Calu3 (cell line): Measurements from ENCODE around the gene WDR91. TPM values are rescaled to one million over a fixed set of nuclear protein-coding genes. Genes with fewer than 3 reads are reported as not detected.

Experiments used
- BruUV-seq: library from RNA; stranded (reverse); fragments of 400-500 nt; replicated peaks from 2 replicates; lab custom pipeline; 2021; lab: Mats Ljungman, UMichigan
- CTCF ChIA-PET: fragments of 300-600 bp; sonication (Branson Sonifier 250); formaldehyde crosslinking; loops from one replicate; lab custom pipeline; 2022; ENCODE audit warnings: antibody characterized with exemption; lab: Charles Lee
- DNase-seq: peaks from one replicate; pipeline ENCODE4 v3.0.0; 2022
- H3K27ac Mint-ChIP-seq: one replicate; pipeline ENCODE4 v1.8.0; 2022; ENCODE audit warnings: mixed read lengths; ENCODE audit not compliant: unreplicated experiment
- H3K27me3 Mint-ChIP-seq: one replicate; pipeline ENCODE4 v1.8.0; 2022; ENCODE audit warnings: mixed read lengths; ENCODE audit not compliant: unreplicated experiment
- H3K36me3 Mint-ChIP-seq: one replicate; pipeline ENCODE4 v1.8.0; 2022; ENCODE audit warnings: mild to moderate bottlenecking, moderate library complexity, mixed read lengths; ENCODE audit not compliant: insufficient read depth, unreplicated experiment
- H3K4me1 Mint-ChIP-seq: one replicate; pipeline ENCODE4 v1.8.0; 2022; ENCODE audit warnings: mild to moderate bottlenecking, low read depth, mixed read lengths; ENCODE audit not compliant: unreplicated experiment
- H3K4me3 Mint-ChIP-seq: one replicate; pipeline ENCODE4 v1.8.0; 2022; ENCODE audit warnings: mild to moderate bottlenecking, low read depth, moderate library complexity, mixed read lengths; ENCODE audit not compliant: unreplicated experiment
- H3K9me3 Mint-ChIP-seq: one replicate; pipeline ENCODE4 v1.8.0; 2022; ENCODE audit warnings: low read depth, mixed read lengths; ENCODE audit not compliant: unreplicated experiment
- CTCF ChIP-seq: fragments of 200-600 bp; IDR thresholded peaks from one replicate; pipeline ENCODE4 v1.8.0; 2022; ENCODE audit warnings: antibody characterized with exemption; ENCODE audit not compliant: unreplicated experiment
- intact Hi-C: fragments of 100-400 bp; cut with micrococcal nuclease; formaldehyde crosslinking; loops from one replicate; pipeline ENCODE4 v1.10.0; 2022; ENCODE audit not compliant: unreplicated experiment
- total RNA-seq: library from RNA; stranded (reverse); gene quantifications from 2 replicates; pipeline ENCODE4 v1.2.3, GENCODE V29; 2022

Gene WDR91
- total RNA-seq, 1 experiment from 2014 or later: 24.3 TPM

GRCh38 chr7:135210888-135211178 lies 493 bp downstream of the WDR91 start:
- intact Hi-C loops: no loop called here
- no peak for DNase-seq
- TF ChIP-seq CTCF: no peak
- Mint-ChIP-seq H3K9me3 (no peaks in the 10 kb centered on the region), H3K36me3 (peaks cover 16% of the 10 kb centered on the region), H3K4me3 (peak overlapping the region; percentile 92), H3K27ac (peak overlapping the region; percentile 66), H3K4me1 (peaks cover 37% of the 10 kb centered on the region), H3K27me3 (no peaks in the 10 kb centered on the region)
- CTCF ChIA-PET: interaction anchor here (1.0 to 1.3 kb wide), 2 partner anchors 12 to 63 kb away, joined by 3 to 4 read pairs; no protein-coding TSS in a partner anchor
- BruUV-seq: no TSS peak

- Mint-ChIP-seq H3K4me1 (peaks cover 26% of the 10 kb centered on the region), H3K9me3 (no peaks in the 10 kb centered on the region), H3K27me3 (no peaks in the 10 kb centered on the region), H3K27ac (no peak overlapping the region), H3K36me3 (peaks cover 16% of the 10 kb centered on the region), H3K4me3 (no peak overlapping the region)
- BruUV-seq: no TSS peak
- CTCF ChIA-PET: interaction anchor here (1.1 kb wide), 1 partner anchor 30 kb away, joined by 4 read pairs; no protein-coding TSS in a partner anchor
- no peak for DNase-seq
- intact Hi-C loops: no loop called here
- no peak for TF ChIP-seq CTCF
Observed at GRCh38 chr7:135209225-135209834, 2.0 kb downstream of the WDR91 start.

GRCh38 chr7:135208102-135208793 lies 3.1 kb downstream of the WDR91 start:
- H3K9me3 Mint-ChIP-seq: no peaks in the 10 kb centered on the region
- peaks cover 16% of the 10 kb centered on the region for H3K36me3 Mint-ChIP-seq
- no TSS peak for BruUV-seq
- CTCF ChIA-PET: no interaction called here
- TF ChIP-seq CTCF: no peak
- H3K4me3 Mint-ChIP-seq: no peak overlapping the region
- peaks cover 15% of the 10 kb centered on the region for H3K4me1 Mint-ChIP-seq
- H3K27me3 Mint-ChIP-seq: no peaks in the 10 kb centered on the region
- H3K27ac Mint-ChIP-seq: no peak overlapping the region
- intact Hi-C loops: no loop called here
- DNase-seq: no peak

GRCh38 chr7:135207406-135208101 lies 3.8 kb downstream of the WDR91 start:
- H3K27me3 Mint-ChIP-seq: no peaks in the 10 kb centered on the region
- H3K36me3 Mint-ChIP-seq: peaks cover 16% of the 10 kb centered on the region
- intact Hi-C loops: no loop called here
- H3K4me3 Mint-ChIP-seq: no peak overlapping the region
- H3K9me3 Mint-ChIP-seq: no peaks in the 10 kb centered on the region
- CTCF ChIA-PET: no interaction called here
- TF ChIP-seq CTCF: no peak
- H3K27ac Mint-ChIP-seq: no peak overlapping the region
- peaks cover 15% of the 10 kb centered on the region for H3K4me1 Mint-ChIP-seq
- no TSS peak for BruUV-seq
- no peak for DNase-seq
